Hindlimb muscle (tissue), 1 donor: ENCODE measurements around the gene OR6X1. TPM values are rescaled to one million over a fixed set of nuclear protein-coding genes. Genes with fewer than 3 reads are reported as not detected.

Experiments
- DNase-seq: peaks from one replicate; pipeline ENCODE4 v3.0.0-alpha.2; 2013
- polyA plus RNA-seq: library from polyadenylated mRNA; unstranded; fragments of 120-200 nt; gene quantifications from one replicate; pipeline ENCODE4 v1.2.1, GENCODE V29; 2013; ENCODE audit not compliant: insufficient read length

OR6X1 gene
- polyA plus RNA-seq: not detected

- DNase-seq: no peak
Observed at GRCh38 chr11:123754101-123754568, at the start of gene OR6X1. Gene OR6X1, minus strand, starts transcription at chr11:123754518. Its CDS starts 0 bp downstream, at chr11:123754518.

- no peak for DNase-seq
Observed at GRCh38 chr11:123801765-123802164, 47.4 kb upstream of the OR6X1 start.

GRCh38 chr11:123800036-123800435 lies 45.7 kb upstream of the OR6X1 start:
- peak; percentile 21 for DNase-seq

GRCh38 chr11:123799438-123799837 lies 45.1 kb upstream of the OR6X1 start:
- DNase-seq: peak; percentile 46

GRCh38 chr11:123798513-123799252 lies 44.4 kb upstream of the OR6X1 start:
- DNase-seq: no peak

GRCh38 chr11:123798079-123798478 lies 43.8 kb upstream of the OR6X1 start:
- DNase-seq: no peak

GRCh38 chr11:123797541-123797940 lies 43.2 kb upstream of the OR6X1 start:
- no peak for DNase-seq

GRCh38 chr11:123797114-123797513 lies 42.8 kb upstream of the OR6X1 start:
- DNase-seq: no peak

GRCh38 chr11:123796226-123796625 lies 41.9 kb upstream of the OR6X1 start:
- no peak for DNase-seq

GRCh38 chr11:123783536-123783935 lies 29.2 kb upstream of the OR6X1 start:
- DNase-seq: no peak

- DNase-seq: no peak
Observed at GRCh38 chr11:123778511-123778910, 24.2 kb upstream of the OR6X1 start.

GRCh38 chr11:123775715-123776549 lies 21.6 kb upstream of the OR6X1 start:
- DNase-seq: no peak

- no peak for DNase-seq
Observed at GRCh38 chr11:123775289-123775688, 21.0 kb upstream of the OR6X1 start.

- no peak for DNase-seq
Observed at GRCh38 chr11:123773959-123774358, 19.6 kb upstream of the OR6X1 start.

- no peak for DNase-seq
Observed at GRCh38 chr11:123773026-123773425, 18.7 kb upstream of the OR6X1 start.

- no peak for DNase-seq
Observed at GRCh38 chr11:123771664-123772063, 17.3 kb upstream of the OR6X1 start.

GRCh38 chr11:123770712-123771111 lies 16.4 kb upstream of the OR6X1 start:
- no peak for DNase-seq

- no peak for DNase-seq
Observed at GRCh38 chr11:123765601-123766000, 11.3 kb upstream of the OR6X1 start.

GRCh38 chr11:123762422-123762821 lies 8.1 kb upstream of the OR6X1 start:
- DNase-seq: no peak

GRCh38 chr11:123760894-123761293 lies 6.6 kb upstream of the OR6X1 start:
- no peak for DNase-seq

GRCh38 chr11:123757976-123758375 lies 3.7 kb upstream of the OR6X1 start:
- DNase-seq: no peak

GRCh38 chr11:123755813-123756212 lies 1.5 kb upstream of the OR6X1 start:
- DNase-seq: no peak

- no peak for DNase-seq
Observed at GRCh38 chr11:123755344-123755743, 1.0 kb upstream of the OR6X1 start.

GRCh38 chr11:123753110-123753509 lies 1.2 kb downstream of the OR6X1 start:
- no peak for DNase-seq
